Left lobe of liver (tissue), 1 donor: ENCODE data around the gene SERPINI1. TPM values are rescaled to one million over a fixed set of nuclear protein-coding genes. Genes with fewer than 3 reads are reported as not detected.

Source experiments
- total RNA-seq: library from RNA; stranded (reverse); gene quantifications from one replicate; pipeline ENCODE4 v1.2.1, GENCODE V29; 2021
- donor health status: DM: no; HTN: yes; CAD: no.

The SERPINI1 gene
- total RNA-seq, 1 donor from 2014 or later = 0.86 TPM

Other genes with a start within 250 kb of the SERPINI1 start
- gene WDR49, start 81.8 kb upstream of the SERPINI1 start, total RNA-seq = not detected
- 13.5 TPM for gene PDCD10, start 829 bp upstream of the SERPINI1 start, total RNA-seq